ENCODE results near the gene WNT3.

- TF ChIP-seq CTCF (conservative IDR thresholded peaks at IDR 0.05; ENCODE audit: low read length) (no peak), EZH2phosphoT487 (IDR thresholded peaks at IDR 0.05; ENCODE audit: borderline replicate concordance, low read depth, low read length) (no peak)
These were observed 98.1 kb downstream of the WNT3 start for GRCh38 chr17:46720408-46720807.
